ENCODE data around the gene LGALS3.

GRCh38 chr14:55116246-55117030, 12.6 kb upstream of the LGALS3 start:
- TF ChIP-seq EZH2 (IDR thresholded peaks at IDR 0.05; ENCODE audit: low read length, unreplicated experiment) (no peak), CTCF (conservative IDR thresholded peaks at IDR 0.05; ENCODE audit: low read depth, low read length) (no peak)

All from PC-3 (cell line).